ENCODE measurements around the gene AK2.
"Not testable (repeated sequence)": the region's sequence is repeated elsewhere in the genome, so short reads cannot be mapped to it uniquely, and the experiment has no call there.

AK2 gene

DNA sequence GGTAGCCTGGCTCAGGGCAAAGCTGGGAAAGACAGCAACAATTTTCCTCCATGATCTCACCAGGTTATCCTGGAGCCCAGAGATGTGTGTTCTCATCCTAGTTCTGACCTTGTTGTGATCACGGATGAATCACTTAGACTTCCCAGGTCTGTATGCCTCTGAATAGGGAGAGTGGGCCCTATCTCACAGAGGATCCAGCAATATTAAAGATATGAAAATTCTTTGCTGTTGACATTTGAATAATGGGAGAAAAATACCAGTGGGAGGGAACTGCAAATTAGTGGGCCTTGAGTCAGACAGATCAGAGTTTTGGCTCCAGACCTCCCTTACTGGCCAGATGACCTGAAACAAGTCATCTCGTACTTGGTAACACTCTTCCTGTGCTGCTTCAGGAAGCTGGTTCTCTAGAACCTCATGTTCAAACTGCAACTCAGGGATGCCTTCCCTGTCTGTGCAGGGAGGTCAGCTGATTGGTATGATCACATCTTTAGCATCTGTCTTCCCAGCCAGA is 39.2 kb downstream of the AK2 start:
- DNase-seq = no peak

DNA sequence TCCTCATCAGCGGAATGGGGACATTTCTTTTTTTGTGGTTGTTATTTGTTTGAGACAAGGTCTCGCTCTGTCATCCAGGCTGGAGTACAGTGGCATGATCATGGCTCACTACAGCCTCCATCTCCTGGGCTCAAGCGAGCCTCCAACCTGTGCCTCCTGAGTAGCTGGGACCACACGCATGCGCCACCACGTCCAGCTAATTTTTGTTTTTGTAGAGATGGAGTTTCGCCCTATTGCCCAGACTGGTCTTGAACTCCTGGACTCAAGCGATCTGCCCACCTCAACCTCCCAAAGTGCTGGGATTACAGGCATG is 43.4 kb downstream of the AK2 start:
- not testable (repeated sequence) for DNase-seq

DNA sequence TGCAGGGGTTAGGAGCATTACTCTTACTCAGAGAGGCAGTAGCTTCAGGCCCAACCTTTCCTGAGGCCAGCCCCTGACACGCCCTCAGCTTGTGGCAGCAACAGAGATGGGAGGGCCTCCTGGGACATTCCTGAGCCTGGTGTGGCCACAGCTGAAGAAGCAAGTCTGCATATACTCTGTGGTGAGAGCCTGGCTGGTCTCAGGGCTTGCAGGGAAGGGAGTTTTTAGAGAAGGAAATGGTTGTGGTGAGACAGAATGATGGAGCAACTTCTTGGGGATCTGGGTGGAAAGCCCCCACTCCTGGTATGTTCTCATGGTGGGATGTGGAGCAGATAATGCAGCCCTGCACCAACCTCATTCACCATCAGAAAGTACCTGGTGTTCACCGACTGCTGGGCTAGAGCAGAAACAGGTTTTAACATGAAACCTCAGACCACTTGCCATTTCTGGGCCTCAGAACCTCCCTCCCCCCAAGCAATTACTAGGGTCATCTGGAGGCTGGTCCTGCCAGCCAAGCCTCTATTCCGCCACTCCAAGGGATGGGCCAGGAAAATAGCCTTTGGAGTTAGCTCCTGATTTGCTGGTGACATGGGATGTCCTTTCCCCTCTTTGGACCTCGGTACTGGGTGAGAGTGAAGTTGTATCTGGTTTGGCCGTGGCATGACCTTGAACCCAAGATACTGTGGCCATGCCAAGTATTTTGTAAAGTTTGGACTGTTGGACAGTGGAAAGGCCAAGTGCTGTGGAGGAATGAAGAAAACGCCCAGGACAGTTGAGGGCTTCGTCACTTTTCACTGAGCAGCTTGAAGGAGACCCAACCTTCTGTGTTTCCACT is 44.0 kb downstream of the AK2 start:
- DNase-seq = peak; percentile 67

DNA sequence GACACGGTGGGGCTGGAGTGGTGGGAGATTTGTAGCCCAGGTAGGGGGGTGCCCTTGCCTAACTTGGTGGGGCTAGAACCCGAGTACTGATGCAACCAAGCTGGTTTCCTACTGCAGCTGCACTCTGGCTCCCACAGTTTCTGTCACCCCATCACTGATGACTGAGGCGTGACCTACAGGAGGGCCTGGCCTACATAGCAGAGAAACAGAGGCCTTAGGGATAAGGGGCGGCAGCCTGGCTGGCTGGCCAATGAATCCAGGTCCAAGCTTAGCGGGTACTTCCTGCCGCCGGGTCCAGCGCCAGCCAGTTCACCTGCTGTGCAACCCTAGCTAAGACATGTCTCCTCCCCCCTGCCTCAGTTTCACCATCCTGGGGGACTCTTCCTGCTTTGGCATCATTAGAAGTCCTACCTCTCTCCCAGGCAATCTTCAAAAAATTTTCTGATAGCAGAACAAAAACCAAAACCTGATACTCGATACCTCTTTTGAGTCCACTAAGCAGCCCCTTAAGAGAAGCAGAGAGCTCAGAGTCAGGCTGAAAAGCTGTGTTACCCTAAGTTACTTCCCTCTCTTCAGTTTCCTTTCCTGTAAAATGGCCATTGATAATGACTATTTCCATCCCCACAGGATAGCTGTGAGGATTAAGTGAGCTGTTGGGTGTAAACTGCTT is 44.7 kb downstream of the AK2 start:
- DNase-seq = no peak

DNA sequence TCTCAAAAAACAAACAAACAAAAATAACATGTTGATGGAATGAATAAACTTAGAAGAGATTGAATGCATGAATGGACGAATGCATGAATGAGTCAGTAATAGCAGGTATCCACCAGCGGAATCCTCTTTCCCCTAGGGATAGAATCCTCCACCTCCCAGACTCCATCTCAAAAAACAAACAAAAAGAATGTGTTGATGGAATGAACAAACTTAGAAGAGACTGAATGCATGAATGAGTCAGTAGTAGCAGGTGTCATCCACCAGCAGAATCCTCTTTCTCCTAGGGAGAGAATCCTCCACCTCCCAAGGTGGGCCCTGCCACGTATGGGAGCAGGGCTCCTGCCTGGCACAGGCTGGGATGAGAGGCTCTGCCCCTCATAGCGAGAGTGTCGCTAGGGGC is 45.3 kb downstream of the AK2 start:
- DNase-seq = no peak

DNA sequence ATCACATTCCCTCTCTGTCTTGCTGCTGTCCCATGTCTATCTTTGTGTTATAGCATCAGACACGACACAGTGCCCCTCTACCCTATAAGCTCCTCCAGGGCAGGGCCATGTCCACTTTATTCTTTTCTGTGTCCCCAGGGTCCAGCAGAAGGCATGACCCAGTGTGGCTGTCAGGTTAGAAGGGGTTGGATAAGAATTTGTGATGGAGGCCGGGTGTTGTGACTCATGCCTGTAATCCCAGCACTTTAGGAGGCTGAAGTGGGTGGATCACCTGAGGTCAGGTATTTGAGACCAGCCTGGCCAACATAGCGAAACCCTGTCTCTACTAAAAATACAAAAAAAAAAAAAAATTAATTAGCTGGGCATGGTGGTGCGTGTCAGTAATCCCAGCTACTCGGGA is 45.8 kb downstream of the AK2 start:
- no peak for DNase-seq

DNA sequence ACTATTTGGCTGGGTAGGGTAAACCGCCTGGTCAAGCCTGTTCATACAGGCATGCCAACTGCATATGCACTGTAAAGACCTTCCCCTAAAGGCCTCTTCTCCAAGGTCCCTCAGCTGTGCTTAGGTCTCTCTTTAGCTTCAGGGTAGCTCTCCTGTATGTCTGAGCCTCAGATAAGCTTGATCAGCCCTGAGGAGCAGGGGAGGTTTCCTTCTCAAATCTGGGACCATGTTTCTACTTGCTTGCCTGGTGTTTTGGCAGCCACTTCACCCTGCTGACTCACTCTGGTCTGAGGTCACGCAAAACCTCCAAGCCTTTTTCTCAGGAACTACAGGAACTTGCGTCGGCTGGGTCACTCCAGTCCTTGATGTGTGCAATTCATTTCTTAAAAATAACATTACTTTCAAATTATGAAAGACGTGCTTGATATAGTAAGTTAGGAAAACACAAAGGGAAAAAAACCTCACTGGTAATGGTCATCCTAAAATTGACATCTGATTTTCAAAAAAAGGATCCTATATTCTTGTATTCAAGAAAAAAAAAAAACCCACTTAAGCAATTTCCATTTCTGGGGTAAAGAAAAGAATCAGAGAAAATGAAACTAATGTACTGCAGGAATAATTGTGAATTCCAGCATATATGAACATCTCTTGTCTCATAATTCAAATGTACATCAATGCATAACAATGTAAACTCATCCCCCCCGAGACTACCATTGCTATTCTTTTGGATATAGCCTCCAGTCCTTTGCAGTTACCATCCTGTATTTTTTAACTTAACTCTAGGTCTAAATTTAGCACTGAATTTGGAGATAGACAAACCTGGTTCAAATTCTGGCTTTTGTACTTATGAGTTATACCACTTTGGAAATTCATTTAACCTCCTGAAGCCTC is 47.3 kb downstream of the AK2 start:
- DNase-seq = no peak

DNA sequence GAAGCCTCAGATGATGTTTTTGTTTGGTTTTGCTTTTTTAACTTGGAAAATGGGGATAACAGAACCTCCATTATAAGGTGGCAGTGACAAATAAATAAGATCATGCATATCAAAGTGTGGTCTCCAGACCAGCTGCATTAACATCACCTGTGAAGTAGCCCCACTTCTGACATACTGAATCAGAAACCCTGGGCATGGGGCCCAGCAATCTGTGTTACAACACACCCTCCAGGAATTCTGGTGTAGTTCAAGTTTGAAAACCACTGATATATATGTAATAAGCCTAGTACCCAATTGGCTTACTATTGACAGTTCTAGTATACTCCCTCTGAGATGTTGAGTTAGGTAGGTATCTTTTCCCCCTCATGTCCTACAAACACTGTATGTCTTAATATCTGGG is 48.0 kb downstream of the AK2 start:
- no peak for DNase-seq

DNA sequence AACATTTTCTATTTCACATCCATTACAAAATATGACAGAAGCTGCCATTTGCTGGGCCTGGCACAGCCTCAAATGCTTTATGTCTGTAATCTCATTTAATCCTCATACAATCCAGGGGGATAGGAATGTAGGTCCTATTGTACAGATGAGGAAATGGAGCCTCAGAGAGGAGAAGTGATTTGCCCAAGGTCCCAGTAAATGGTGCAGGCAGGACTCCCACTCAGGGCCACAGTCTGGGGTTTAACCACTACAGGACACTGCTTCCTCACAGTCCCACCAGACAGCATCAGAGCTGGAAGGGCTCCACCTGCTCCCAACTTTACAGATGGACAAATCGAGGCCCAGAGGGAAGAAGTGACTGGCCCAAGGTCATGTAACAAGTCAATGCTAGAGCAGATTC is 51.5 kb downstream of the AK2 start:
- no peak for DNase-seq

DNA sequence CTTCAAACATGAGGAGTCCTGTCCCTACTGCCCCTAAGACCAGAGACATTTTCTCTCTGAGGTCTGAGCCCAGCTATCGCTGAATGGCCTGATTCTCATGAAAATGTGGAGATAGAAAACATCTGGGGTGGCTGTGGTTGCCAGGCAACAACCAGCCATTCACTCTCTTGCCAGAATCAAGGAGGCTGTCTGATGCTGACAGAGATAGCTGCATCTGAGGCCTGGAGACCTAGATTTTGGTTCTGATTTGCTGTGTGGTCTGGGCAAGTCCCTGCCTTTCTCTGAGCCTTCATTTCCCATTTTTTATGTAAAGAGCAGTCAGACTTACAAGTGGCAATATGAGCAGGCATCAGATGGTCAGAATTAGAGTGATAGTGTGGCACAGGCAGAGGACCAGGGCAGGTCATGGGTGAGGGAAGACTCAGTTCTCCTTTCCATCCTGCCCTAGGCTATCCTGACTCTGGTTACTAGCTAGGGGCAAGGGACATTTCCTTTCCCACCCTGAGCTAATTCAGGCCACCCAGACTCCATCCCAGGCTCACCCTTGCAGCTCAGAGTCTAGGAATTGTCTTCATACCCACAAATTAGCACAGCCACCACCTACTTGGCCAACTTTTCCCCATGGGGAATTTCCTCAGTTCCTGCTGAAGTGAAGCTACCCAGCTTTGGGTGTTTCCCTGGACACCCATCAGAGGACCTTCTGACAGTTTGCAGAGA is 52.1 kb downstream of the AK2 start:
- DNase-seq = no peak

DNA sequence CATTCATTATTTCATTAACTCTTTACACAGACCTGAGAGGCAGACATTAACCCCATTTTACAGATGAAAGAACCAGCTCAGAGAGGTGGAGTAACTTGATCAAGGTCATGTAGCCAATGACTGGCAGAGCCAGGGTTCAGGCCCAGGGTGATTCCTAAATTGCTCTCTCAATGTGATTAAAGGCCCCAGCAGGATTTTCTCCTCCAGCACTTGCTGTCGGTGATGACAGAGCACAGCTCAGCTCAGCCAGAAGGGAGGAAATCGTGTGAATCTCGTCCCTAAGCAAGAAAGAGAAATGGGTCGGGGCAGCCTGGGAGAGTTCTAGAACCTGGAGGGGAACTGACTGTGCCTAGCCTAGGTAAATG is 52.6 kb downstream of the AK2 start:
- no peak for DNase-seq

DNA sequence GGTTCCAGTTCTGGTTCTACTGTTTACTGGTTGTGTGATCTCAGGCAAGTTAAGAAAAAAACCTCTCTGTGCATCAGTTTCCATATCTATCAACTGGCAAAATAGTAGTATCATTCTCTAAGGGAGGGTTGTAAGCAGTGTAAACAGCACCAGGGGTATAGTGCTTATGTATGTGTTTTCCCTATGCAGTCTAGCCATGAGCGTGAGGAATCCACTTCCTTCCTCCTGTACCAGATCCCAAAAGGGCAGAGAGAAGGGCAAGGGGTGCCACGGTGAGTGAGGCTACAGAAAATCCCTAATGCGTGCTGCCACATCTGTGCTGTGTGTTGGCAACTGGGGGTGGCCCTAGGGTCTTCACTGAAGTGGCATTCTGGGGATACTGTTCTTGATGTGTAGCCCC is 53.7 kb downstream of the AK2 start:
- DNase-seq = no peak

DNA sequence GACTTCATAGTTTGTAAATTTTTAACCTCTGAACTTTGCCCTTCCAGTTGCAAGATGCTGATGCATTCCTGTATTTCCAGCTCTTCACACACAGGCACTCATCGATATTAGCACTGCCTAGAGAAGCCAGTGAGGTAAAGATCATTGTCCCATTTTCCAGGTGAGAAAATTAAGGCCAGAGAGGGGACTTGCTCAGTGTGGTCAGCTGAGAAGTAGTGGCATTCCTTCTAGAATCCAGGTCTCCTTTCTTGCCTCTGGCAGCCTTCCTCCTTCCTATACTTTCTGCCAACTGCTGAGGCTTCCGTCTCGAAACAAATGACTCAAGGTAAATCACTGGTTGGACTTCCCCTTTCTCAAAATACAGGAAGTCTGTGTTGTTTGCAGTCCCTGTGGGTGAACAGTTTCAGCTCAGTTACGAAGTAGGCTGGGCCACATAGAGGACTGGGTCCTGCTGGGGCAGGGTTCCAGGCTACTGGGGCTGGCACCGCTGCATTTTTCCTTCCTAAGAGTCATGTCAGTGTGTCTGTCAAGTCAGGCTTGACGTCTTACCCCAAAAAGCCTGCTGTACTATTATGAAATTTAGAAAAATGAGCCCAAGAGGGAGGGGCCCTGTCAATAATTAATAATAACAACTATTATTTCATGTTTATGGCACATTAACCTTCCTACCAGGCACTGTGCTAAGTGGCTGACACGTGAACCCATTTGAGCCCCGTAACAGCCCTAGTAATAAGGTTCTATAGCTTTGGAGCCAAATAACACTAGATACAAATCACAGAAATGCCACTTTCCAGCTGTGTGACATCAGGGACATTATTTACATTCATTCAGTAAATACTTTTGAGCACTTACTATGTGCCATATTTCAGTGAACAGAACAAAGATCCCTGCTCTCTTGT is 55.4 kb downstream of the AK2 start:
- peak; percentile 75 for DNase-seq

DNA sequence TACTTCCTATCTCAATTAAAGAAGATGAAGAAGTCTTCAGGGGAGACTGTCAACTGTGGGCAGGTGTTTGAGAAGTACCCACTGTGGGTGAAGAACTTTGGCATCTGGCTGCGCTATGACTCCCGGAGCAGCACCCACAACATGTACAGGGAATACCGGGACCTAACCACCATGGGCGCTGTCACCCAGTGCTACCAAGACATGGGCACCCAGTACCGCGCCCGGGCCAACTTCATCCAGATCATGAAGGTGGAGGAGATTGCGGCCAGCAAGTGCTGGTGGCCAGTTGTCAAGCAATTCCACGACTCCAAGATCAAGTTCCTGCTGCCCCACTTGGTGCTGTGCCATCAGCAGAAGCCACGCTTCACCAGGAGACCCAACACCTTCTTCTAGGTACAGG is 56.6 kb downstream of the AK2 start:
- no peak for DNase-seq

DNA sequence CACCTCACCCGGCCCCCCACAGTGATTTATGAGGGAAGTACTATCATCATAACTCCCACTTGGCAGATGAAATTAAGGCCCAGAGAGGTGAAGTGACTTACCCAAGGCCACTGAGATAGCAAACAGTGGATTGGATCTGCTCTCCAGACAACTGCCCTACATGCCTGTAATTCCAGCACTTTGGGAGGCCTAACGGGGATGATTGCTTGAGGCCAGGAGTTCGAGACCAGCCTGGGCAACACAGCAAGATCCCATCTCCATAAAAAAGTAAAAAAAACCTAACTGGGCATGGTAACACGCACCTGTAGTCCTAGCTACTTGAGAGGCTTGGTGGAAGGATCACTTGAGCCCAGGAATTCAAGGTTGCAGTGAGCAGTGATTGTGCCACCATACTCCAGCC is 57.8 kb downstream of the AK2 start:
- DNase-seq = no peak

DNA sequence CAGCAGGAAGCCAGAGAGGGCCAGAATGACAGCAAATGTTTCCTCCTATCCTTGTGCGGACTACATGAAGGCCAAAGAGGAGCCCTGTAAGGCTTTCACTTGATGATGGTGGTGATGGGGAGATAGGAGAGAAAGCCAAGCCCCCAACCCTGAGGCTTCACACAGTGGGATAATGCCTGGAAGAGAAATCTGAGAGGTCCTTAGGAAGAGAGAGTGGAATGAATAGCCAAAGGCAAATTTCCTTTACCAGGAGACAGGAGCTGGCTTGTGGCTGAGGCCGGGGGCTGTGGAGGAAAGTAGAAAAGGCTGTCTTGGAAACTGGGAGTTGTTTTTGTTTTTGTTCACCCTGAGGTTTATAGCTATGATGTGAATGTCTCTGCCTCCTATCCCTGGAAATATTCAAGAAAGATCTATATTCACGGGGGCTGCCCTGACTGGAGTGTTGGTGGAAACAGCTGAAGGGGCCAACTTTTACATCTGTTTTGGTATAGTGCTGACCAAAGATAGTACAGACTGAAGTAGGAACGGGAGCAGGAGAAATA is 59.1 kb downstream of the AK2 start:
- DNase-seq = no peak

DNA sequence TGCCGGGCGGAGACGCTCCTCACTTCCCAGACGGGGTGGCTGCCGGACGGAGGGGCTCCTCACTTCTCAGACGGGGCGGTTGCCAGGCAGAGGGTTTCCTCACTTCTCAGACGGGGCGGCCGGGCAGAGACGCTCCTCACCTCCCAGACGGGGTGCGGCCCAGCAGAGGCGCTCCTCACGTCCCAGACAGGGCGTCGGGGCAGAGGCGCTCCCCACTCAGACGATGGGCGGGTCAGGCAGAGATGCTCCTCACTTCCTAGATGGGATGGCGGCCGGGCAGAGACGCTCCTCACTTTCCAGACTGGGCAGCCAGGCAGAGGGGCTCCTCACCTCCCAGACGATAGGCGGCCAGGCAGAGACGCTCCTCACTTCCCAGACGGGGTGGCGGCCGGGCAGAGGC is 61.6 kb downstream of the AK2 start:
- not testable (repeated sequence) for DNase-seq

DNA sequence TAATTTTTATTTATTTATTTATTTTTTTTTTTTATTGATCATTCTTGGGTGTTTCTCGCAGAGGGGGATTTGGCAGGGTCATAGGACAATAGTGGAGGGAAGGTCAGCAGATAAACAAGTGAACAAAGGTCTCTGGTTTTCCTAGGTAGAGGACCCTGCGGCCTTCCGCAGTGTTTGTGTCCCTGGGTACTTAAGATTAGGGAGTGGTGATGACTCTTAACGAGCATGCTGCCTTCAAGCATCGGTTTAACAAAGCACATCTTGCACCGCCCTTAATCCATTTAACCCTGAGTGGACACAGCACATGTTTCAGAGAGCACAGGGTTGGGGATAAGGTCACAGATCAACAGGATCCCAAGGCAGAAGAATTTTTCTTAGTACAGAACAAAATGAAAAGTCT is 63.2 kb downstream of the AK2 start:
- not testable (repeated sequence) for DNase-seq

DNA sequence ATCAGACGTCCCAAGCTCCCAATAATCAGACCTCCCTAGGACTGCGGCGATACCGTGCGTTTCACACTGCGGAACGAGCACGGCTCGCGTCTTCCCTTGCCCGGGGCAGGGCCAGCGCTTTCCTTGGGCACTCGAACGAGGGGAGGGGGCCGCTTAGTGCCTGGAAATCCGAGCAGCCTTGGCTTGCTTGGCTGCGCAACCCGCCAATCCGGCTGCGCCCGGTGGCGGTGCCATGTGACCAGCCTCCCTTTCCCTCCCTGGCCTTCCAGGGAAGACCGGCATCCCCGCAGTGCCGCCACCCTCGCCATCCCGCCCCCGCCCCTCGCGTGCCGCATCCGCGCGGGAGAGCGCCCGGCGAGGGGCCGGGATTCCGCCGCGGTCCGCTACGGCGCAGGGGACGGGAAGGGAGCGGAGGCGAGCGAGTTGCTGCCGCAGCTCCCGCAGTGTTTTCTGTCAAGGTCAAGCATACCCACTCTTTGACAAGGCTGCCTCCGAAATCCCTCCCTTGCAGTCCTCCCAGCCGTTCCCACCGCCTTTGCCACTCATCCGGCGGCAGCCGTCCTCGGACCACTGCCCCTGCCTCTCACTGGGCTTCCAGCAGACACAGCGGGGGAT is 63.8 kb downstream of the AK2 start:
- DNase-seq = no peak

DNA sequence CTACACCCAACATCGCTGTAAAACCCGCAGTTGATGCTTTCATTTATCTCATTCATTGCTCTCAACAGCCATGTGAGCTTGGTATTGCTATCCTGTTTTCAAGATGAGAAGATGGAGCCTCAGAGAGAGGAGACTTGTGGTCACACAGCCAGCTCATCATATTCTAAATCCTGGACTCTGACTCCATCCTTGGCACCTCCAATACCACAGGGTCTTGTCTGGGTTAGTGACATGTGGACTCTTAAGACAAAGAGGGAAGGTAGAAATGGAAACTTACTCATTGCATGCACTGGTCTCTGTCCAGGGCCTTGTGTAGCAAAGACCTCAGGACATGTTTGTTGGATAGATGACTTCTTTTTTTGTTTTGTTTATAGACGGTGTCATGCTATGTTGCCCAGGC is 65.1 kb downstream of the AK2 start:
- no peak for DNase-seq

DNA sequence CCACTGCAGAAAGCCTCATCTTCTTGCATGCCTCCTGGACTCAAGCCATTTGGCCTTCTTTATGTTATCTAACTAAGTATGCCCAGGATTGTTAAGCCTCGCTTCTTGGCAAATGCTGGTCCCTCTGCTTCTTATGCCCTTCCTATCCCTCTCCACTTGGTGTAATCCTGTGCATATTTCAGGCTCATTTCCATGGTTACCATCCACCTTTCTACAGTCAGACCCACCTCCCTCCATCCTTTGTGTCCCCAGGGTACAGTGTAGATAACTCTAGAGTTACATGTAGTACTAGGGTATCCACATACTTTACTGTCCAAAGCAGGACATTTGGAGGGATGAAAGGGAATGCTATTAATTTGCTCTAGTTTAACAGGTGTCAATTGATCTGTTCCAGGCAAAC is 65.5 kb downstream of the AK2 start:
- no peak for DNase-seq

Data from activated CD8-positive, alpha-beta memory T cell treated with anti-CD3 and anti-CD28 coated beads for 24 hours (primary cell).